Measurements from ENCODE around the gene DYRK1A.

DNA sequence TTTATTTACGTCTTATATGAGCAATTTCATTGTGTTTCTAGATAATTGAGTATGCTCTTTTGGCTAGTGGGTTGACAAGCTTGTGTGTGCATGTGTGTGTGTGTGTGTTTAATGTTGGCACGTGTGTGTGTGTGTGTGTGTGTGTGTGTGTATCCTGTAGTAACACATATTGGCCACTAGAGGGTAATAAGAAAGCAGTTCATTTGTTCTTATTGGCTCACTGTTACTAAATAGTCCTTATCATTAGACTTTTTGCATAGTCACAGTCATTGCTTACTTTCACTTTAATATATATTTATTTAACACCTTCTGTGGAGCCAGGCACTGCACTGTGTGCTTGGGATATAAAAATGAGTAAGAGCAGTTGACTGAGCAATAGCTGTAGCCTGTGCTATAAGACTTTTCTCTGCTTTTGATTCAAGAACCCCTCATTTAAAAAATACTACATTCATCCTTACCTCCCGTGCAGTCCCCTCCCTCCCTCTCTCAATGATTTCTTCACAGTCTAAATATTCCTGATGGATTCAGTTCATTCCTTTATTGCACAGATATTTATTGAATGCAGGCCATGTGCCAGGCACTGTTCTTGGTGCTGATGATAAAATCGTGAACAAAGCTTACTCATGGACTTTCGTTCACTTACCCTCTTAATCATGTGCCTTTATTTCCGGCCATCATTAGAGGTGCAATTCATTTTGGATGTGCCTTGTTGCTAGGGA, 96.7 kb downstream of the DYRK1A start:
- TF ChIP-seq, protein P1, sequence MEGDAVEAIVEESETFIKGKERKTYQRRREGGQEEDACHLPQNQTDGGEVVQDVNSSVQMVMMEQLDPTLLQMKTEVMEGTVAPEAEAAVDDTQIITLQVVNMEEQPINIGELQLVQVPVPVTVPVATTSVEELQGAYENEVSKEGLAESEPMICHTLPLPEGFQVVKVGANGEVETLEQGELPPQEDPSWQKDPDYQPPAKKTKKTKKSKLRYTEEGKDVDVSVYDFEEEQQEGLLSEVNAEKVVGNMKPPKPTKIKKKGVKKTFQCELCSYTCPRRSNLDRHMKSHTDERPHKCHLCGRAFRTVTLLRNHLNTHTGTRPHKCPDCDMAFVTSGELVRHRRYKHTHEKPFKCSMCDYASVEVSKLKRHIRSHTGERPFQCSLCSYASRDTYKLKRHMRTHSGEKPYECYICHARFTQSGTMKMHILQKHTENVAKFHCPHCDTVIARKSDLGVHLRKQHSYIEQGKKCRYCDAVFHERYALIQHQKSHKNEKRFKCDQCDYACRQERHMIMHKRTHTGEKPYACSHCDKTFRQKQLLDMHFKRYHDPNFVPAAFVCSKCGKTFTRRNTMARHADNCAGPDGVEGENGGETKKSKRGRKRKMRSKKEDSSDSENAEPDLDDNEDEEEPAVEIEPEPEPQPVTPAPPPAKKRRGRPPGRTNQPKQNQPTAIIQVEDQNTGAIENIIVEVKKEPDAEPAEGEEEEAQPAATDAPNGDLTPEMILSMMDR (IDR thresholded peaks at IDR 0.05): peak; percentile 22 to 72 (median 54)
- TF ChIP-seq POLR2A (IDR thresholded peaks at IDR 0.05): no peak

Data from heart left ventricle (tissue), 13 donors.